Astrocyte (in vitro differentiated cells and primary cell): ENCODE data around the gene PCGF3.

Experiments used
- CTCF ChIP-seq: IDR thresholded peaks from 2 replicates; pipeline ENCODE4 v1.5.1; 2011; ENCODE audit warnings: low read depth, mild to moderate bottlenecking, inconsistent platforms, low read length, moderate library complexity; ENCODE audit not compliant: insufficient read depth
- EZH2 ChIP-seq: IDR thresholded peaks from 2 replicates; pipeline ENCODE4 v1.6.1; 2012; ENCODE audit warnings: mild to moderate bottlenecking, low read length, inconsistent platforms; ENCODE audit not compliant: insufficient read depth

- no peak for TF ChIP-seq CTCF
- no peak for TF ChIP-seq EZH2
These were observed 84.2 kb downstream of the PCGF3 start for GRCh38 chr4:789571-790465.
